K562 (cell line): ENCODE results near the gene GBX1. TPM values are rescaled to one million over a fixed set of nuclear protein-coding genes. Genes with fewer than 3 reads are reported as not detected.

Source experiments
- BMI1 ChIP-seq: fragments of 150-350 bp; IDR thresholded peaks from 2 replicates; pipeline ENCODE4 v1.6.1; 2014; ENCODE audit warnings: low read length
- ETS1 ChIP-seq: conservative IDR thresholded peaks from 2 replicates; pipeline ENCODE4 v1.6.1; 2011; ENCODE audit warnings: low read depth, mild to moderate bottlenecking, low read length; ENCODE audit not compliant: control insufficient read depth
- MNT ChIP-seq, 2 experiments: fragments of 450-650 bp; conservative IDR thresholded peaks; 2 replicates each; pipeline ENCODE4 v1.6.1; 2017; ENCODE audit warnings: mild to moderate bottlenecking in 2 of 2, moderate library complexity in 2 of 2
- SAP30 ChIP-seq: fragments of 200-600 bp; sonication (generic); IDR thresholded peaks from 2 replicates; pipeline ENCODE4 v1.6.1; 2012; ENCODE audit warnings: borderline replicate concordance, low read depth, mild to moderate bottlenecking, moderate library complexity, low read length, control low read depth, inconsistent platforms; ENCODE audit not compliant: insufficient read depth, poor library complexity, severe bottlenecking
- SMAD4 ChIP-seq: fragments of 250-450 bp; sonication (Bioruptor Pico); conservative IDR thresholded peaks from 2 replicates; pipeline ENCODE4 v1.8.0; 2021; ENCODE audit warnings: inconsistent platforms, mild to moderate bottlenecking, moderate library complexity
- ZNF830 ChIP-seq: fragments of 250-450 bp; sonication (Bioruptor Pico); IDR thresholded peaks from 2 replicates; pipeline ENCODE4 v1.5.0; 2021; ENCODE audit warnings: mild to moderate bottlenecking
- polyA plus RNA-seq, 8 experiments: library from polyadenylated mRNA; depleted of rRNA in 4 of 8; stranded (reverse) in 5 of 8; unstranded in 3 of 8; fragments of >200 nt; fragmentation: Nextera tagmentation in 2 of 8; fragmentation: Illumina TruSeq in 1 of 8; extraction: Ambion mirVana in 2 of 8; extraction: Trizol in 1 of 8; gene quantifications; 2 replicates each; pipeline versions ENCODE4 v1.2.1 to v1.2.3, GENCODE V29; 2011 to 2014; ENCODE audit warnings: inconsistent platforms in 1 of 8, missing spikeins in 1 of 8
- total RNA-seq, 7 experiments: library from RNA; depleted of rRNA in 6 of 7; stranded (reverse); fragments of >200 nt in 6 of 7; fragmentation: Illumina TruSeq in 2 of 7; extraction: Trizol in 2 of 7; gene quantifications; 2 replicates each; pipeline versions ENCODE4 v1.2.1 to v1.2.3, GENCODE V29; 2011 to 2021; ENCODE audit warnings: low replicate concordance in 1 of 7
- TF ChIP-seq, protein P1 (sequence below): fragments of 450-650 bp; formaldehyde crosslinking; IDR thresholded peaks from 2 replicates; pipeline ENCODE4 v1.4.0; 2022; ENCODE audit warnings: missing genetic modification characterization
- TF ChIP-seq, protein P2 (sequence below): sonication (generic); formaldehyde crosslinking; IDR thresholded peaks from 2 replicates; pipeline ENCODE4 v1.8.0; 2023; ENCODE audit warnings: mild to moderate bottlenecking, missing genetic modification reagents
- TF ChIP-seq, protein P3 (sequence below): fragments of 200-600 bp; sonication (generic); IDR thresholded peaks from one replicate; pipeline ENCODE4 v1.6.1; 2012; ENCODE audit warnings: mild to moderate bottlenecking, low read depth, low read length, inconsistent platforms

Gene GBX1
- total and polyA plus RNA-seq, 9 of the 15 experiments (the other 6 are each of a cell fraction or from before 2014, with no cell fraction given), result not detected

DNA sequence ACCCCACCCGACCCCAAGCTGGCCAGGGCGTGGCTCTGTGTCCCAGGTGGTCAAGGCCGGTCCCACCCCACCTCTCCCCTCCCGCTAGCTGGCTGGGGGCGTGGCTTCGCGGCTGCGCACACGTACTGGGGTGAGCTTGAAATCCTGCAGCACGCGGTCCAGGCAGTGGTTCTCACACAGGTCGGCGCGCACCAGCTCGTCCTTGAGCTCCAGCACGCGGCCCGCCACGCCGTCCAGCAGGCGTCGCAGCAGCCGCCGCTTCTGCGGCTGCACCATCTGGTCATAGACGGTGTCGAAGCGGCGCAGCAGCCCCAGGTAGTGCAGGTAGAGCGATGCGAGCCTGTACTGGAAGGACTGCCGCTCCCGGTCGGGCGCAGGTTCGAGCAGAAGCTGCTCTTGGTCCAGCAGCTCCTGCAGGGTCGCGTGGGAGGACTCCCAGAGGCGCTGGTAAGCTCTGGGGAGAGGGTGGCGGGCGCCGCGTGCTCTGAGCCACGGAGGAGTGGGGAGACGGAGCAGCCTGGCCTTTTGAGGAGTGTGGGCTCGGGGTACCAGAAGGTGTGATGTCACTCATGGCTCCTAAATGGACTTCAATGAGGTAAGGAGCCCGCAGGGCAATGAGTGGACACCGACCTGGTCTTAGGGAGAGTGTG, 37.0 kb upstream of the GBX1 start (continued):
- no peak for TF ChIP-seq MNT (conservative IDR thresholded peaks at IDR 0.05)
- TF ChIP-seq, protein P1, sequence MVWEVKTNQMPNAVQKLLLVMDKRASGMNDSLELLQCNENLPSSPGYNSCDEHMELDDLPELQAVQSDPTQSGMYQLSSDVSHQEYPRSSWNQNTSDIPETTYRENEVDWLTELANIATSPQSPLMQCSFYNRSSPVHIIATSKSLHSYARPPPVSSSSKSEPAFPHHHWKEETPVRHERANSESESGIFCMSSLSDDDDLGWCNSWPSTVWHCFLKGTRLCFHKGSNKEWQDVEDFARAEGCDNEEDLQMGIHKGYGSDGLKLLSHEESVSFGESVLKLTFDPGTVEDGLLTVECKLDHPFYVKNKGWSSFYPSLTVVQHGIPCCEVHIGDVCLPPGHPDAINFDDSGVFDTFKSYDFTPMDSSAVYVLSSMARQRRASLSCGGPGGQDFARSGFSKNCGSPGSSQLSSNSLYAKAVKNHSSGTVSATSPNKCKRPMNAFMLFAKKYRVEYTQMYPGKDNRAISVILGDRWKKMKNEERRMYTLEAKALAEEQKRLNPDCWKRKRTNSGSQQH (CRISPR knock-in tag), result no peak
- TF ChIP-seq SMAD4 (CRISPR knock-in tag), result no peak
- no peak for TF ChIP-seq BMI1
- TF ChIP-seq, protein P2, sequence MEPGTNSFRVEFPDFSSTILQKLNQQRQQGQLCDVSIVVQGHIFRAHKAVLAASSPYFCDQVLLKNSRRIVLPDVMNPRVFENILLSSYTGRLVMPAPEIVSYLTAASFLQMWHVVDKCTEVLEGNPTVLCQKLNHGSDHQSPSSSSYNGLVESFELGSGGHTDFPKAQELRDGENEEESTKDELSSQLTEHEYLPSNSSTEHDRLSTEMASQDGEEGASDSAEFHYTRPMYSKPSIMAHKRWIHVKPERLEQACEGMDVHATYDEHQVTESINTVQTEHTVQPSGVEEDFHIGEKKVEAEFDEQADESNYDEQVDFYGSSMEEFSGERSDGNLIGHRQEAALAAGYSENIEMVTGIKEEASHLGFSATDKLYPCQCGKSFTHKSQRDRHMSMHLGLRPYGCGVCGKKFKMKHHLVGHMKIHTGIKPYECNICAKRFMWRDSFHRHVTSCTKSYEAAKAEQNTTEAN, result no peak
- no peak for TF ChIP-seq SAP30
- TF ChIP-seq, protein P3, sequence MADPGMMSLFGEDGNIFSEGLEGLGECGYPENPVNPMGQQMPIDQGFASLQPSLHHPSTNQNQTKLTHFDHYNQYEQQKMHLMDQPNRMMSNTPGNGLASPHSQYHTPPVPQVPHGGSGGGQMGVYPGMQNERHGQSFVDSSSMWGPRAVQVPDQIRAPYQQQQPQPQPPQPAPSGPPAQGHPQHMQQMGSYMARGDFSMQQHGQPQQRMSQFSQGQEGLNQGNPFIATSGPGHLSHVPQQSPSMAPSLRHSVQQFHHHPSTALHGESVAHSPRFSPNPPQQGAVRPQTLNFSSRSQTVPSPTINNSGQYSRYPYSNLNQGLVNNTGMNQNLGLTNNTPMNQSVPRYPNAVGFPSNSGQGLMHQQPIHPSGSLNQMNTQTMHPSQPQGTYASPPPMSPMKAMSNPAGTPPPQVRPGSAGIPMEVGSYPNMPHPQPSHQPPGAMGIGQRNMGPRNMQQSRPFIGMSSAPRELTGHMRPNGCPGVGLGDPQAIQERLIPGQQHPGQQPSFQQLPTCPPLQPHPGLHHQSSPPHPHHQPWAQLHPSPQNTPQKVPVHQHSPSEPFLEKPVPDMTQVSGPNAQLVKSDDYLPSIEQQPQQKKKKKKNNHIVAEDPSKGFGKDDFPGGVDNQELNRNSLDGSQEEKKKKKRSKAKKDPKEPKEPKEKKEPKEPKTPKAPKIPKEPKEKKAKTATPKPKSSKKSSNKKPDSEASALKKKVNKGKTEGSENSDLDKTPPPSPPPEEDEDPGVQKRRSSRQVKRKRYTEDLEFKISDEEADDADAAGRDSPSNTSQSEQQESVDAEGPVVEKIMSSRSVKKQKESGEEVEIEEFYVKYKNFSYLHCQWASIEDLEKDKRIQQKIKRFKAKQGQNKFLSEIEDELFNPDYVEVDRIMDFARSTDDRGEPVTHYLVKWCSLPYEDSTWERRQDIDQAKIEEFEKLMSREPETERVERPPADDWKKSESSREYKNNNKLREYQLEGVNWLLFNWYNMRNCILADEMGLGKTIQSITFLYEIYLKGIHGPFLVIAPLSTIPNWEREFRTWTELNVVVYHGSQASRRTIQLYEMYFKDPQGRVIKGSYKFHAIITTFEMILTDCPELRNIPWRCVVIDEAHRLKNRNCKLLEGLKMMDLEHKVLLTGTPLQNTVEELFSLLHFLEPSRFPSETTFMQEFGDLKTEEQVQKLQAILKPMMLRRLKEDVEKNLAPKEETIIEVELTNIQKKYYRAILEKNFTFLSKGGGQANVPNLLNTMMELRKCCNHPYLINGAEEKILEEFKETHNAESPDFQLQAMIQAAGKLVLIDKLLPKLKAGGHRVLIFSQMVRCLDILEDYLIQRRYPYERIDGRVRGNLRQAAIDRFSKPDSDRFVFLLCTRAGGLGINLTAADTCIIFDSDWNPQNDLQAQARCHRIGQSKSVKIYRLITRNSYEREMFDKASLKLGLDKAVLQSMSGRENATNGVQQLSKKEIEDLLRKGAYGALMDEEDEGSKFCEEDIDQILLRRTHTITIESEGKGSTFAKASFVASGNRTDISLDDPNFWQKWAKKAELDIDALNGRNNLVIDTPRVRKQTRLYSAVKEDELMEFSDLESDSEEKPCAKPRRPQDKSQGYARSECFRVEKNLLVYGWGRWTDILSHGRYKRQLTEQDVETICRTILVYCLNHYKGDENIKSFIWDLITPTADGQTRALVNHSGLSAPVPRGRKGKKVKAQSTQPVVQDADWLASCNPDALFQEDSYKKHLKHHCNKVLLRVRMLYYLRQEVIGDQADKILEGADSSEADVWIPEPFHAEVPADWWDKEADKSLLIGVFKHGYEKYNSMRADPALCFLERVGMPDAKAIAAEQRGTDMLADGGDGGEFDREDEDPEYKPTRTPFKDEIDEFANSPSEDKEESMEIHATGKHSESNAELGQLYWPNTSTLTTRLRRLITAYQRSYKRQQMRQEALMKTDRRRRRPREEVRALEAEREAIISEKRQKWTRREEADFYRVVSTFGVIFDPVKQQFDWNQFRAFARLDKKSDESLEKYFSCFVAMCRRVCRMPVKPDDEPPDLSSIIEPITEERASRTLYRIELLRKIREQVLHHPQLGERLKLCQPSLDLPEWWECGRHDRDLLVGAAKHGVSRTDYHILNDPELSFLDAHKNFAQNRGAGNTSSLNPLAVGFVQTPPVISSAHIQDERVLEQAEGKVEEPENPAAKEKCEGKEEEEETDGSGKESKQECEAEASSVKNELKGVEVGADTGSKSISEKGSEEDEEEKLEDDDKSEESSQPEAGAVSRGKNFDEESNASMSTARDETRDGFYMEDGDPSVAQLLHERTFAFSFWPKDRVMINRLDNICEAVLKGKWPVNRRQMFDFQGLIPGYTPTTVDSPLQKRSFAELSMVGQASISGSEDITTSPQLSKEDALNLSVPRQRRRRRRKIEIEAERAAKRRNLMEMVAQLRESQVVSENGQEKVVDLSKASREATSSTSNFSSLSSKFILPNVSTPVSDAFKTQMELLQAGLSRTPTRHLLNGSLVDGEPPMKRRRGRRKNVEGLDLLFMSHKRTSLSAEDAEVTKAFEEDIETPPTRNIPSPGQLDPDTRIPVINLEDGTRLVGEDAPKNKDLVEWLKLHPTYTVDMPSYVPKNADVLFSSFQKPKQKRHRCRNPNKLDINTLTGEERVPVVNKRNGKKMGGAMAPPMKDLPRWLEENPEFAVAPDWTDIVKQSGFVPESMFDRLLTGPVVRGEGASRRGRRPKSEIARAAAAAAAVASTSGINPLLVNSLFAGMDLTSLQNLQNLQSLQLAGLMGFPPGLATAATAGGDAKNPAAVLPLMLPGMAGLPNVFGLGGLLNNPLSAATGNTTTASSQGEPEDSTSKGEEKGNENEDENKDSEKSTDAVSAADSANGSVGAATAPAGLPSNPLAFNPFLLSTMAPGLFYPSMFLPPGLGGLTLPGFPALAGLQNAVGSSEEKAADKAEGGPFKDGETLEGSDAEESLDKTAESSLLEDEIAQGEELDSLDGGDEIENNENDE, result no peak
- 0 out of 2 replicates have a peak, but pooled peaks have one; percentile 44 for TF ChIP-seq ETS1
- TF ChIP-seq ZNF830 (CRISPR knock-in tag), result no peak
